ENCODE results near the gene CASP7.

CASP7 gene

DNA sequence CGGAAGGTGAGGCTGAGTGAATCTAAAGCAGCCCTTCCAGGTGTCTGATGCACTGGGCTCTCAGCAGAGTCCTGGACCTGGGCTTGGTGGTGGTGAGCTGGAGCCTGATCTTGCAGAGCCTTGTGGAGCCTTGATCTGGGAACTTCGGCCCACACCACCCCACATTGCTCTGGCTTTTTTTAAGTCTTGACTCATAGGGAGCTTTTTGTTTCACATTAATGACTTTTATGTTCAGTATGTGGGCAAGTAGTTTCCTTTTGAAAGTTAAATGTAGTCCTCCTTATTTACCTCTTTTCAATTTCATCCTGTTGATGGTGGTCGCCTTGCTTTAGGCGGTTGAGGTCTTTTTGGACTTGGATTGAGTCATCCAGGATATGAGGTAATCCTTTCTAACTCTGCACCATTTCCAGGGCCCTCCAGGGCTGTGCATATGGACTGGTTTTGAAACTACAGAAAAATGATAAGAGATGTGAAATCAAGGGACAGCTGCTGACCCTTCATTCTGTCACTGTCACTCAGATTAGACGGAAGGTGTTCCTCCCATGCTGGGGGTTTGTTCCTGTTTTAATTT lies 12.9 kb upstream of the CASP7 start:
- DNase-seq (ENCODE audit: low read depth in 3 of 3), result no peak

DNA sequence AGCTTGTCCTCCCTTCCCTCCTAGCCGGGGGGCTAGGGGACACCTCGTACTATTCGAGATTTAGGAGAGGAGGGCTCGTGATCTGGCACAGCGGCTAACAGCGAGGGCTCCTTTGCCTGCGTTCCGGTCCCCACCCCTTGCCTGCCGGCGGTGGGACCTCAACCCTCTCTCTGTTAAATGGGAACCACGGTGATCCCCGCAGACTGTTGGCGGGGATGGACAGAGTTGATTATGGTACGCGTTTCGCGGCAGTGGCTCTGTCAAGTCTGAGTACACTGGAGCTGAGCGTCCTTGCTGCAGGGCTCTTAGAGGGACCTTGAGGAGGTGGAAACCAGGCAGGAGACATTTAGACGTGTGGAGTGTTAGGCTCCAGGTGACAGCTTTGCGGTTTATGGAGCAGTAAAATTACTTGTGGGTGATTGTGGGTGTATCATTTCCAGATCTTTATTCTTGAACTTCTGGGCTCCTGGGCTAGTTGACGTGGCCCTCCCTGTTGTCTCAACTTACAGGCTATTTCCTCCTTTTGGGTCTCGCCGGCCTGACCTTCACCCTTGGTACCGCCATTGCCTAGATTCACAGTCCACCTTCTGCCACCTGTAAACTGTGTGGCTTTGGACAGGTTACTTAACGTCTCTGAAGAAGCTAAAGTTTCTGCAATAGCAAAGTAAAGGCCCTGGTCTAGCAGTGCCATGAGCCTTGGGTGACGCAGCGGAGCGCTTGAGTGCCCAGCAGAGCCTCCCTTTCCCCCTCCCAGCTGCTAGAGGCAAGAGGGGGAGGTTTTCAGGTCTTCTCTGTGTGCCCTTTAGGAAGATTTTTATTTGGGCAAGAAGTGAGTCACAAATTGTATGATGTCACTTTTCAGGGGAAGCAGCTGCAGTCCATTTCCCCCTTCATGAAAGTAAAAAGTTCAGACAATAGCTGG lies 739 bp downstream of the CASP7 start:
- peak in 2 of 3 donors; percentile 5 to 26 for DNase-seq (ENCODE audit: low read depth in 3 of 3)

- peak; percentile 3 to 34 (median 26) for DNase-seq (ENCODE audit: low read depth in 3 of 3)
These were observed 2.1 kb downstream of the CASP7 start for GRCh38 chr10:113681533-113682470.

DNA sequence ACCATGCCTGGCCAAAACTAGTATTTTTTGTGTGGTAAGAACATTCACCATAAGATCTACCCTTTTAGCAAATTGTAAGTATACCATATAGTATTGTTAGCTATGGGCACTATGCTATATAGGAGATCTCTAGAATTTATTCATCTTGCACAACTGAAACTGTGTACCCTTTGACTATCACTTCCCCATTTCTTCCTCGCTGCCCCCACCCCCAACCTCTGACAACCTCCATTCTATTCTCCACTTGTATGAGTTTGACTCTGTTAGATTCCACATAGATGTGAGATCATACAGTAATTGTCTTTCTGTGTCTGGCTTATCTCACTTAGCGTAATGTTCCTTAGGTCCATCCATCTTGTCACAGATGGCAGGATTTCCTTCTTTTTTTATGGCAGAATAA lies 3.6 kb downstream of the CASP7 start:
- no peak for DNase-seq (ENCODE audit: low read depth in 3 of 3)

- no peak for DNase-seq (ENCODE audit: low read depth in 3 of 3)
These were observed 6.3 kb downstream of the CASP7 start for GRCh38 chr10:113686028-113686427.

DNA sequence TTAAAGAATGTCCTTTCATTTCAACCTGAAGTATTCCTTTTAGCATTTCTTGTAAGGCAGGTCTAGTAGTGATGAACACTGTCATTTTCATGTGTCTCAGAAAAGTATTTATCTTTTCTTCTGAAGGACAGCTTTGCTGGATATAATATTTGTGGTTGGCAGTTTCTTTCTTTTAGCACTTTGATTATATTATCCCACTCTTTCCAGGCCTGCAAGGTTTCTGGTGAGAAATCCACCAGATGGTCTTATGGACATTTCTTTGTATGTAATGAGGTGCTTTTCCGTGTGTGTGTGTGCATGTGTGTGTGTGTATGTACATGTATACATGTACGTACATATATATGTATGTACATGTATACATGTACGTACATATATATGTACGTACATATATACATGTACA lies 7.3 kb downstream of the CASP7 start:
- DNase-seq (ENCODE audit: low read depth in 3 of 3), result no peak

- no peak for DNase-seq (ENCODE audit: low read depth in 3 of 3)
These were observed 9.3 kb downstream of the CASP7 start for GRCh38 chr10:113689057-113689456.

DNA sequence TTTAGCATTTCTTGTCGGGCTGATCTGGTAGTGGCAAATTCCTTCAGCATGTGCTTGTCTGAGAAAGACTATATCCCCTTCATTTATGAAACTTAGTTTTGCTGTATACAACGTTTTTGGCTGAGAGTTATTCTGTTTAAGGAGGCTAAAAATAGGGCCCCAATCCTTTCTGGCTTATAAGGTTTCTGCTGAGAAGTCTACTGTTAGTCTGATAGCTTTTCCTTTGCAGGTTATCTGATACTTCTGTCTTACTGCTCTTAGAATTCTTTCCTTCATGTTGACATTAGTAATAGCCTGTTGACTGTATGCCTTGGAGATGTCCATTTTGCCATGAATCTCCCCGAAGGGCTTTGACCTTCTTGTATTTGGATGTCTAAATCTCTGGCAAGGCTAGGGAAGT lies 9.9 kb downstream of the CASP7 start:
- no peak for DNase-seq (ENCODE audit: low read depth in 3 of 3)

DNA sequence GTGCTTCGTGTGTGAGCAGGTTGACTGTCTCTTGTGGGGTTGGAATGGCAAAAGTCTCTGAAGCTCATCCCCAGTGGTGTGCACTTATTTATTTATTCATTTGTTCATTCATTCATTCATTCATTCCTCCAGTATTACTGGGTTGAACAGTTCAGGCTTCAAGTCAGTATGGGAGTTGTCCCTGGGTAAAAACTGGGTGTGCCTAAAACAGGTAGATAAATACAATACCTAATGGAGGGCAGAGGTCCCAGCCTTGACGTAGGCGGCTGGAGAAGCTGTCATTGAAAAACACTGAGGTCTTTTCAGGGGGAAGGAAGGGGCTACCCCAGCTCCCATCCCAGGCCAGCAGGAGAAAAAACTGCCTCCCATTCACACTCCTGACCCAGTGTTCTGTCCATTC lies 11.0 kb downstream of the CASP7 start:
- no peak for DNase-seq (ENCODE audit: low read depth in 3 of 3)

DNA sequence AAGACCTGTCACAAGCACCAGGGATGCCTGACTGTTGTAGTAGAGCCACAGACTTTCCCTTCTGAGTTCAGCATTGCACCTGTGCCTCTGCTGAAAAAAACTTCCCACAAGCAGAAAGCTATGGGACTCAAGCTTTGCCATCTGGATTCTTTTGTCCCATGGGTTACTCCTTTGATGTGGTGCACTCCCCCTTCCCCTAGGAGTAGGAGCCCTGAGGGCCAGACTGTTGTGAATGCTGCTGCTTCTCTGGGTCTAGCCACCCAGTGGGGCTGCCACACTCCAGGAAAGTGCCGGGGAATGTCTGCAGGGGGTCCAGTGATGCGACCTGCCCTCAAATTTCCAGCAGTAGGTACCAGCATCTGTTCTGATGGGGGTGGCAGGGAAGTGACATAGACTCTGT lies 11.7 kb downstream of the CASP7 start:
- no peak for DNase-seq (ENCODE audit: low read depth in 3 of 3)

DNA sequence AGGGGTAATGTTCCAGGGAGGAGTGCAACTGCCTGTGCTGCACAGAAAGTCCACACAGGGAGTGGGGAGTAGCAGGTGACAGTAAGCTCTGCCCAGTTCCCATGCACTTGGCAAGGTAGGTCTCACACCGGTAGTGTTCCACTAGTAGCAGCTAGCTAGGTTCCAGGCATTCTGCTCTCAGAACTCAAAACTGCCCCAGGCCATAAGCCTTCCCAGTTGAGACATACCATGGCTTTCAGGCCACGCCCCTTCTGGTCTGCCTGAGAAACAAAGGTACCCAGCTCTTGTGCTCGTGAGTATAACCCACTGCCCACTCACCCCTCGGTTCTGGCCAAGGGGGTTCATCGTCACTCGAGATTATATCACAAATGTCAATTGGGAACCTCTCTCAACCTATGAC lies 12.6 kb downstream of the CASP7 start:
- no peak for DNase-seq (ENCODE audit: low read depth in 3 of 3)

DNA sequence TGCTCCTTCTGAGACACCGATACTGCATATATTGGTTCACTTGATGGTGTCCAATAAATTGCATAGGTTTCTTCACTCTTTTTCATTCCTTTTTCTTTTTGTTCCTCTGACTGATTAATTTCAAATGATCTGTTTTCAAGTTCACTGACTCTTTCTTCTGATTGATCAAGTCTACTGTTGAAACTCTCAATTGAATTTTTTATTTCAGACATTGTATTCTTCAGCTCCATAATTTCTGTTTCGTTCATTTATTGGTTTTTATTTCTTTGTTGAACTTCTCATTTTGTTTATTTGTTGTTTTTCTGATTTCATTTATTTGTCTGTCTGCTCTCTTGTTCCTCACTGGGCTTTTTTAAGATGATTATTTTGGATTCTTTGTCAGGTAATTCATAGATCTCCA lies 13.6 kb downstream of the CASP7 start:
- DNase-seq (ENCODE audit: low read depth in 3 of 3), result no peak

- DNase-seq (ENCODE audit: low read depth in 3 of 3), result no peak
These were observed 16.0 kb downstream of the CASP7 start for GRCh38 chr10:113695691-113696090.

GRCh38 chr10:113697595-113697994 lies 17.9 kb downstream of the CASP7 start:
- DNase-seq (ENCODE audit: low read depth in 3 of 3), result no peak

GRCh38 chr10:113704637-113705343 lies 25.1 kb downstream of the CASP7 start:
- peak in 1 of 3 donors; percentile 8 for DNase-seq (ENCODE audit: low read depth in 3 of 3)

- DNase-seq (ENCODE audit: low read depth in 3 of 3), result no peak
These were observed 25.6 kb downstream of the CASP7 start for GRCh38 chr10:113705344-113705652.

GRCh38 chr10:113706623-113707022 lies 26.9 kb downstream of the CASP7 start:
- DNase-seq (ENCODE audit: low read depth in 3 of 3), result no peak

DNA sequence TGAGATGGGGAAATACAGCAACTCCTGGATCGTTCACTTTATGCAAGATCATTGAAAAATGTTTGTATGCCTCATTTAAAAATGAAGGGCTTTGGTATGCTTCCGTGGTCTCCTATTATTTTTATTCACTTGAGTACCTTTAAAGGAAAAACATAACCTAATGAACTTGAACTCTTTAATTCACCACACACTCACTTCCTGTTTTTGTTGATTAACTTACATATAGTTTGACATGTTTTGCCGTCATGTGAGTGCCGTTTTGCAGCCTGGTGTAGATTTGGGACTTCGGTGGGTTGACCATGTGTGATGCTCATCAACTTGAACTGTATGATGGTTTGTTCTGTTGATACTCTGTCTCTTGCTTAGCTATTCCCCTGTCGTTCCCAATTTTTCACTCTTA lies 28.9 kb downstream of the CASP7 start:
- DNase-seq (ENCODE audit: low read depth in 3 of 3), result no peak

DNA sequence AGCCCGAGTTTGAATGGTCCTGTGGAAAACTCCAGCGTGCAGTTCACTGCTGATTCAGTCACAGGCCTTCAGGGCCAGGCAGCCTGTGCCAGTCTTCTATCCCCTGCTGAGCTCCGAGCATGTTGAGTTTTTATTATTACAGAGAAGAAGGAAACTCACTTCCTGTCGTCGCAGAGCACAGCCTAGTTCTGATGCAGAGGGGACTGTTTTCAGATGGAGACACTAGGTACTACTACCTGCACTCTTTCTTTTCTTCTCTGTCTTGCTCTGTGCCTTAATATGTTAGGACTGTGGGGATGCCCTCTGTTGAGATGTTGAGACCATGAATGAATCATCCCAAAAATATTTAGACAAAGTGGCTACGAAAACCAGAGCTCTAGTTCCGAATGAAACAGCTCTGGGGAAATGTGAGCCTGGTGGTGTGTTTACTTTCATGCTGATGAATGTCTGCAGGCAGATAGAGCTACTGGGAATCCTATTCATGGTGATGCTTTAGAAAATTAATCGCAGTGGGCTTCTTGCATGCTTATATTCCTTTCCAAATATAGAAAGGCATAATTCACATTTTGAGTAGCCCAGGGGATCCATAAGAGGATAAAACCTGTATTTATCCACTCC lies 29.6 kb downstream of the CASP7 start:
- DNase-seq (ENCODE audit: low read depth in 3 of 3), result no peak

DNA sequence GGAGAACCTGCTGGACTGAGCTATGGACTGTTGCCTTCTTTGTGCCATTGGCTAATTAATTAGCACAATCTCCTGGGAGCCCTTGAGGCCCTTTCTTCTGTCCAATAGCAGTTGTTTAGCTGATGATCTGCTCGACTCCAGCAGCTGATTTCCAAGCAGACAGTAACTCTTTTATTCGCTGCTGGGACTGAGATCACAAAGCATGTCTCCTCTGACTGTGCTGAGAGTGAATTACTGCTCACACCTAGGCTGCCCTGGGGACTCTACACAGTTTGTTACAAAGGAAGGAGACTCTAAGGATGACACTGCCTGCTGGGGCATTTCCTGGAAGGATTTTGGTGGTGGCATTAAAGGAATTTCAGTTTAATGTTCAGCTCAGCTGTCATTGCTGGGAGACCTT lies 31.4 kb downstream of the CASP7 start:
- no peak for DNase-seq (ENCODE audit: low read depth in 3 of 3)

- DNase-seq (ENCODE audit: low read depth in 3 of 3), result no peak
These were observed 32.3 kb downstream of the CASP7 start for GRCh38 chr10:113712024-113712423.

Measured in stimulated activated CD4-positive, alpha-beta T cell treated with anti-CD3 and anti-CD28 coated beads, TNF-alpha, amount 100 ng/mL, for 48 hours (primary cell).